Smooth muscle cell (in vitro differentiated cells): ENCODE data around the gene TNIP1. TPM values are rescaled to one million over a fixed set of nuclear protein-coding genes. Genes with fewer than 3 reads are reported as not detected.
A peak's percentile ranks its signal among the peaks of the same experiment; 100 is the strongest.

Source experiments
- DNase-seq: peaks from one replicate; lab custom pipeline; 2025; ENCODE audit not compliant: unreplicated experiment; lab: John Stamatoyannopoulos, UW
- H2AFZ ChIP-seq: fragments of 200-600 bp; sonication (generic); 2 replicates; pipeline ENCODE4 v1.6.0; 2016; ENCODE audit warnings: antibody characterized with exemption, low read depth, mild to moderate bottlenecking
- H3F3A ChIP-seq: fragments of 200-600 bp; sonication (generic); 2 replicates; pipeline ENCODE4 v1.6.0; 2017; ENCODE audit warnings: antibody characterized with exemption, low read depth
- H3K27ac ChIP-seq: fragments of 200-600 bp; sonication (generic); 2 replicates; pipeline ENCODE4 v1.5.1; 2016; ENCODE audit warnings: low read depth, mild to moderate bottlenecking
- H3K27me3 ChIP-seq: fragments of 200-600 bp; sonication (generic); 2 replicates; pipeline ENCODE4 v1.6.1; 2016; ENCODE audit warnings: low read depth, mild to moderate bottlenecking
- H3K36me3 ChIP-seq: fragments of 200-600 bp; sonication (generic); 2 replicates; pipeline ENCODE4 v1.5.1; 2016; ENCODE audit warnings: low read depth
- H3K4me1 ChIP-seq: fragments of 200-600 bp; sonication (generic); 2 replicates; pipeline ENCODE4 v1.5.1; 2016; ENCODE audit warnings: low read depth
- H3K4me2 ChIP-seq: fragments of 200-600 bp; sonication (generic); 2 replicates; pipeline ENCODE4 v1.6.0; 2016; ENCODE audit warnings: mild to moderate bottlenecking
- H3K4me3 ChIP-seq: fragments of 200-600 bp; sonication (generic); 2 replicates; pipeline ENCODE4 v1.5.1; 2016; ENCODE audit warnings: mild to moderate bottlenecking
- H3K79me2 ChIP-seq: fragments of 200-600 bp; sonication (generic); 2 replicates; pipeline ENCODE4 v1.6.0; 2016; ENCODE audit warnings: low read depth, mild to moderate bottlenecking
- H3K9ac ChIP-seq: fragments of 200-600 bp; sonication (generic); 2 replicates; pipeline ENCODE4 v1.6.0; 2016; ENCODE audit warnings: low read depth
- H3K9me3 ChIP-seq: fragments of 200-600 bp; sonication (generic); replicated peaks from 2 replicates; pipeline ENCODE4 v1.5.1; 2016; ENCODE audit warnings: low read depth
- H4K20me1 ChIP-seq: fragments of 200-600 bp; sonication (generic); 2 replicates; pipeline ENCODE4 v1.6.0; 2016; ENCODE audit warnings: low read depth
- WGBS: methylation state at CpG from one replicate; pipeline ENCODE4 v1.1.7; 2016; ENCODE audit warnings: low lambda C conversion rate; 5-methylcytosine and 5-hydroxymethylcytosine counted together
- polyA plus RNA-seq: library from polyadenylated mRNA; unstranded; fragments of >200 nt; fragmentation: Nextera tagmentation; extraction: Ambion mirVana; gene quantifications from 2 replicates; pipeline ENCODE4 v1.2.1, GENCODE V29; 2016
- total RNA-seq: library from RNA; depleted of rRNA; stranded (reverse); fragments of >200 nt; gene quantifications from 2 replicates; pipeline ENCODE4 v1.2.3, GENCODE V29; 2014
- TF ChIP-seq, protein P1 (sequence below): fragments of 200-600 bp; sonication (generic); IDR thresholded peaks from 2 replicates; pipeline ENCODE4 v1.5.1; 2017; ENCODE audit warnings: borderline replicate concordance, mild to moderate bottlenecking, antibody characterized with exemption; ENCODE audit not compliant: insufficient read depth, poor library complexity, severe bottlenecking

The TNIP1 gene
- total and polyA plus RNA-seq, 2 experiments from 2014 or later, result 51.4 to 73.7 TPM

- H3K9ac ChIP-seq, result peak overlapping the region; percentile 1
- peak overlapping the region; percentile 99 for H3K27ac ChIP-seq
Observed at GRCh38 chr5:151096001-151096373, 15.2 kb upstream of the TNIP1 start.

DNA sequence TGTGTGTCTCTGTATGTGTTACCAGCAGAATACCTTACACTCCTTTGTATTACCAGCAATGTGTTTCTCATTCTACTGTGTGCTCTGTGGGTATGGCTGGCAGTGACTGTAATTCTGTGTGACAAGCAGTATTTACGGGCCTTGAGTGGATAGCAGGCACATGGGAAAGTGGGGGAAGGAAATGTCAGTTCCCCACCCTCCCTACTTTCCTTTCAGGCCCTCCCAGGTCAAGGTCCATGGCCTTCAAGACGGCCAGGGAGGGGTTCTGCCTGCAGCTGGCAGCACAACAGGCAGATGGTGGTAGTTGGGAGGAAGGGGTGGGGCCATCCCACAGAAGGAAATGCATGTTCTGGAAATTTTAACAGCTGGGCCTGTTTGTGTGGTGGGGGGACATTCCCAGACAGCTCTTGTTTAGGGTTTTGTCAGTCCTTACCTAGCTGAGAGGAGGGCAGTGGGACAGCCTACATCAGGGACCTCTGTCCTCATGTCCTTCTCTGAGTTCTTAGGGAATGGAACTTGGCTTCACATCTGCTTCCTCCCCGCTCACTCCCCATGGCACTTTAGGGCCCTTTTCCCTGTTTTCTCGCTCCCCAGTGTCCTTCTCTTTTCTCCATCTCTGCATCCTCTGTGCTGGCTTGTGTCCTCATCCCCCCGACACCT is 14.6 kb upstream of the TNIP1 start:
- no peak for DNase-seq

More at GRCh38 chr5:151096001-151096373, 15.2 kb upstream of the TNIP1 start:
- Histone ChIP-seq H3K36me3 (no peaks in the 10 kb centered on the region), H3K27me3 (no peaks in the 10 kb centered on the region), H2AFZ (no peak overlapping the region), H3K9me3 (no peaks in the 10 kb centered on the region), H3K4me2 (no peak overlapping the region), H3K79me2 (no peaks in the 10 kb centered on the region), H3K4me3 (no peak overlapping the region), H4K20me1 (no peaks in the 10 kb centered on the region), H3K4me1 (no peaks in the 10 kb centered on the region), H3F3A (peaks cover 19% of the 10 kb centered on the region)
- DNase-seq, result no peak
- TF ChIP-seq, protein P1, sequence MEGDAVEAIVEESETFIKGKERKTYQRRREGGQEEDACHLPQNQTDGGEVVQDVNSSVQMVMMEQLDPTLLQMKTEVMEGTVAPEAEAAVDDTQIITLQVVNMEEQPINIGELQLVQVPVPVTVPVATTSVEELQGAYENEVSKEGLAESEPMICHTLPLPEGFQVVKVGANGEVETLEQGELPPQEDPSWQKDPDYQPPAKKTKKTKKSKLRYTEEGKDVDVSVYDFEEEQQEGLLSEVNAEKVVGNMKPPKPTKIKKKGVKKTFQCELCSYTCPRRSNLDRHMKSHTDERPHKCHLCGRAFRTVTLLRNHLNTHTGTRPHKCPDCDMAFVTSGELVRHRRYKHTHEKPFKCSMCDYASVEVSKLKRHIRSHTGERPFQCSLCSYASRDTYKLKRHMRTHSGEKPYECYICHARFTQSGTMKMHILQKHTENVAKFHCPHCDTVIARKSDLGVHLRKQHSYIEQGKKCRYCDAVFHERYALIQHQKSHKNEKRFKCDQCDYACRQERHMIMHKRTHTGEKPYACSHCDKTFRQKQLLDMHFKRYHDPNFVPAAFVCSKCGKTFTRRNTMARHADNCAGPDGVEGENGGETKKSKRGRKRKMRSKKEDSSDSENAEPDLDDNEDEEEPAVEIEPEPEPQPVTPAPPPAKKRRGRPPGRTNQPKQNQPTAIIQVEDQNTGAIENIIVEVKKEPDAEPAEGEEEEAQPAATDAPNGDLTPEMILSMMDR, result no peak
- WGBS, result 77% methylated on average over 6 of the region's 6 CpGs

DNA sequence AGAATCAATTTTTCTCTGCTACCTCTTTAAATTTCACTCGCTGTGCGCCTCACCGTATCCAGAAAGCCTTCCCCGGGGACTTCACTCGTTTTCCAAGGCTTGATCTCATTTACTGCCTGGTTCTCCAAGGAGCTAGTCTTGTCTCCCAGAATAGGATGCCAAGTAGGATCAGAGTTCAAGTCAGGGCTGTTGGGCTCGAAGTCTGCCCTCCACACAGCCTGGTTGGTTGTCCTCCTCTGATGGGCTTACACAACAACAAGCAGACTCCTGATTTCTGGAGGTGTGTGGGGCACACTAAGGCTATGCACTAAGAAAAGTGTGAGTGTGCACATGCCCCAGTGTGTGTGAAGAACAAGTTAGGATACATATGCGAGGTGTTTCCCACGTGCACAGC is 14.0 kb upstream of the TNIP1 start:
- H3K9me3 ChIP-seq, result no peaks in the 10 kb centered on the region
- no peaks in the 10 kb centered on the region for H3K36me3 ChIP-seq
- WGBS, result 88% methylated on average over 8 of the region's 8 CpGs
- no peaks in the 10 kb centered on the region for H3K4me1 ChIP-seq
- H3K4me3 ChIP-seq, result no peak overlapping the region
- H4K20me1 ChIP-seq, result no peaks in the 10 kb centered on the region
- no peak overlapping the region for H2AFZ ChIP-seq
- peak overlapping the region; percentile 99 for H3K27ac ChIP-seq
- no peak for DNase-seq
- H3K4me2 ChIP-seq, result no peak overlapping the region
- H3F3A ChIP-seq, result peaks cover 19% of the 10 kb centered on the region
- H3K9ac ChIP-seq, result peak overlapping the region; percentile 87
- H3K79me2 ChIP-seq, result no peaks in the 10 kb centered on the region
- H3K27me3 ChIP-seq, result no peaks in the 10 kb centered on the region
- TF ChIP-seq, protein P1, result no peak

More for the DNA sequence above, 14.6 kb upstream of the TNIP1 start:
- no peaks in the 10 kb centered on the region for H3K4me1 ChIP-seq
- TF ChIP-seq, protein P1, result no peak
- peaks cover 19% of the 10 kb centered on the region for H3F3A ChIP-seq
- no peak overlapping the region for H2AFZ ChIP-seq
- H4K20me1 ChIP-seq, result no peaks in the 10 kb centered on the region
- 67% methylated on average over 5 of the region's 5 CpGs for WGBS
- H3K4me3 ChIP-seq, result no peak overlapping the region
- peak overlapping the region; percentile 1 for H3K9ac ChIP-seq
- no peaks in the 10 kb centered on the region for H3K79me2 ChIP-seq
- H3K36me3 ChIP-seq, result no peaks in the 10 kb centered on the region
- H3K9me3 ChIP-seq, result no peaks in the 10 kb centered on the region
- peak overlapping the region; percentile 99 for H3K27ac ChIP-seq
- no peak overlapping the region for H3K4me2 ChIP-seq
- no peaks in the 10 kb centered on the region for H3K27me3 ChIP-seq
